Type B pancreatic cell (in vitro differentiated cells): ENCODE data around the gene ARAP2. TPM values are rescaled to one million over a fixed set of nuclear protein-coding genes. Genes with fewer than 3 reads are reported as not detected.

Source experiments
- DNase-seq: peaks from one replicate; pipeline ENCODE4 v3.0.0; 2021; ENCODE audit warnings: mixed read lengths; ENCODE audit not compliant: unreplicated experiment; ENCODE audit errors: extremely low spot score
- H3K27ac Mint-ChIP-seq: 2 replicates; pipeline ENCODE4 v1.8.0; 2021; ENCODE audit warnings: mild to moderate bottlenecking, mixed read lengths
- H3K27me3 Mint-ChIP-seq: 2 replicates; pipeline ENCODE4 v1.8.0; 2021; ENCODE audit warnings: mixed read lengths
- H3K36me3 Mint-ChIP-seq: 2 replicates; pipeline ENCODE4 v1.8.0; 2021; ENCODE audit warnings: mixed read lengths
- H3K4me1 Mint-ChIP-seq: one replicate; pipeline ENCODE4 v1.8.0; 2021; ENCODE audit warnings: mixed read lengths; ENCODE audit not compliant: unreplicated experiment
- H3K4me3 Mint-ChIP-seq: 2 replicates; pipeline ENCODE4 v1.8.0; 2021; ENCODE audit warnings: mild to moderate bottlenecking, mixed read lengths
- H3K9me3 Mint-ChIP-seq: 2 replicates; pipeline ENCODE4 v1.8.0; 2021; ENCODE audit warnings: mixed read lengths
- CTCF ChIP-seq: fragments of 200-600 bp; sonication (generic); conservative IDR thresholded peaks from 2 replicates; pipeline ENCODE4 v1.5.0; 2021; ENCODE audit warnings: antibody characterized with exemption, mild to moderate bottlenecking
- total RNA-seq: library from RNA; stranded (reverse); gene quantifications from 2 replicates; pipeline ENCODE4 v1.2.1, GENCODE V29; 2021; ENCODE audit warnings: low replicate concordance

ARAP2 gene
- total RNA-seq, 1 donor from 2014 or later: 10.8 TPM

- no peaks in the 10 kb centered on the region for H3K9me3 Mint-ChIP-seq
- H3K4me1 Mint-ChIP-seq: no peaks in the 10 kb centered on the region
- H3K4me3 Mint-ChIP-seq: no peak overlapping the region
- no peaks in the 10 kb centered on the region for H3K36me3 Mint-ChIP-seq
- TF ChIP-seq CTCF: no peak
- DNase-seq: no peak
- H3K27me3 Mint-ChIP-seq: no peaks in the 10 kb centered on the region
- H3K27ac Mint-ChIP-seq: no peak overlapping the region
These were observed 23.4 kb upstream of the ARAP2 start for GRCh38 chr4:36267486-36268268.

- H3K36me3 Mint-ChIP-seq: no peaks in the 10 kb centered on the region
- H3K4me3 Mint-ChIP-seq: no peak overlapping the region
- no peaks in the 10 kb centered on the region for H3K4me1 Mint-ChIP-seq
- H3K9me3 Mint-ChIP-seq: no peaks in the 10 kb centered on the region
- TF ChIP-seq CTCF: no peak
- H3K27ac Mint-ChIP-seq: no peak overlapping the region
- no peak for DNase-seq
- H3K27me3 Mint-ChIP-seq: no peaks in the 10 kb centered on the region
These were observed 20.0 kb upstream of the ARAP2 start for GRCh38 chr4:36264207-36264826.

DNA sequence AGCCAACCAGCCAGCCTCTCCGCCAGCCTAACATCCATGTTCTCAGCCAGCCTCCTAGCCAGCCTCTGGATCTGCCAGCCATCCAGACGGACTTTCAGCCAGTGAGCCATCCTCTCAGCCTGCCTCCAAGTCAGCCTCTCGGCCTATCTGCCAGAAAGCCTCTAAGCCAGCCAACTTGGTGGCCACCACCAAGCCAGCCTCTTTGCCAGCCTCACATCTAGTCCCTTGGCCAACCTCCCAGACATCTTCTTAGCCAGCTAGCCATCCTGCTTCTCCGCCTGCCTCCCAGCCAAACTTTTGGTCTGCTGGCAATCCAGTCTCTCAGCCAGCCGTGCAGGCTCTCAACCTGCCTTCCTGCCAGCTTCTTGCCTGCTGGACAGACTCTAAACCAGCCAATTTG, 16.4 kb upstream of the ARAP2 start:
- Mint-ChIP-seq H3K27me3 (no peaks in the 10 kb centered on the region), H3K4me3 (no peak overlapping the region), H3K4me1 (peaks cover 7% of the 10 kb centered on the region), H3K36me3 (no peaks in the 10 kb centered on the region), H3K27ac (no peak overlapping the region), H3K9me3 (no peaks in the 10 kb centered on the region)
- no peak for TF ChIP-seq CTCF
- DNase-seq: no peak

DNA sequence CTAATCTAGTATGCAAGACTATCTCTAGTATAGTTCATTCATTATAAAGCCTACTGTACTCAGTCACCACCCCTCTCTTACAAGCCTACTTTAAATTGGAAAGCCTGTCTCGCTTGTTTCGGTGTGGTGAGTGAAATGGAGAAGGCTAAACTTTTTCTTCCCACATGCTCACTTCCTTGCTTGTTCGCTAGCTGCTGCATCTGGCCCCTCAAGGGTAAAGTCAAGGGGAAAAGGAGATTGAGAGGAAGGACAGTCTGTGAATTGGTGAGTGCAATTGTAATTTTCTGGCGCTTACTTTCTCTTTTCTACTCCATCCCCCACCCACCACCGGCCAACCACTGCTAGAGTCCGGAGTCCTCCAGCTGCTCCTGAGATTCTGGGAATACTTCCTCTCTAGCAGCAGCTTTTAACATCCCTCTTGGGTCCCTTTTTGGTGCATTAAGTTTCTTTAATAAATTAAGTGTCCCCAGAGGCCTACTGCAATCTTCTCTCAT, 12.1 kb upstream of the ARAP2 start:
- Mint-ChIP-seq H3K9me3 (no peaks in the 10 kb centered on the region), H3K27me3 (no peaks in the 10 kb centered on the region), H3K27ac (no peak overlapping the region), H3K4me3 (no peak overlapping the region), H3K36me3 (no peaks in the 10 kb centered on the region), H3K4me1 (peaks cover 7% of the 10 kb centered on the region)
- no peak for TF ChIP-seq CTCF
- DNase-seq: no peak

GRCh38 chr4:36255577-36255976, 11.3 kb upstream of the ARAP2 start:
- Mint-ChIP-seq H3K4me1 (peaks cover 7% of the 10 kb centered on the region), H3K4me3 (no peak overlapping the region), H3K36me3 (no peaks in the 10 kb centered on the region), H3K27me3 (no peaks in the 10 kb centered on the region), H3K27ac (no peak overlapping the region), H3K9me3 (no peaks in the 10 kb centered on the region)
- no peak for TF ChIP-seq CTCF
- DNase-seq: no peak
